T-helper 2 cell (primary cell): Measurements from ENCODE around the gene NCOA4.
"Not testable (repeated sequence)": the region's sequence is repeated elsewhere in the genome, so short reads cannot be mapped to it uniquely, and the experiment has no call there.

Experiments
- DNase-seq, 5 experiments: peaks; one replicate each; pipeline versions ENCODE4 v3.0.0 to v3.0.0-alpha.2; 2012 to 2022

The NCOA4 gene

DNA sequence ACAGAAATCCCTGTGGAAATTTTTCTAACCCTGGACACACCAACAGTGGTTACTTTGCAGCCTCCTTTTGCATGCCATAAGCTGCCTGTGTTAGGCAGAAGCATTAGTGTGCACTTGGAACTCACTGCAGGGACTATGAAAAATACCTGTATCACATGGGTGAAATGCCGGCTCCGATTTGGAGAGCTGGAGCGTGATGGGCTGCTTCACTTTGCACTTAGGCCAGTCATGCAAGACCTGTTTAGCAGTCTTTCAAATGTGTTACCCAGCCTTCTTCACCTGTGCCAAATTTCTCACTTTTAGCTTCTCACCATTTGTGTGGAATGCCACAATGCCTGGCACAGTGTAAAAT lies 11.3 kb downstream of the NCOA4 start:
- DNase-seq = no peak

DNA sequence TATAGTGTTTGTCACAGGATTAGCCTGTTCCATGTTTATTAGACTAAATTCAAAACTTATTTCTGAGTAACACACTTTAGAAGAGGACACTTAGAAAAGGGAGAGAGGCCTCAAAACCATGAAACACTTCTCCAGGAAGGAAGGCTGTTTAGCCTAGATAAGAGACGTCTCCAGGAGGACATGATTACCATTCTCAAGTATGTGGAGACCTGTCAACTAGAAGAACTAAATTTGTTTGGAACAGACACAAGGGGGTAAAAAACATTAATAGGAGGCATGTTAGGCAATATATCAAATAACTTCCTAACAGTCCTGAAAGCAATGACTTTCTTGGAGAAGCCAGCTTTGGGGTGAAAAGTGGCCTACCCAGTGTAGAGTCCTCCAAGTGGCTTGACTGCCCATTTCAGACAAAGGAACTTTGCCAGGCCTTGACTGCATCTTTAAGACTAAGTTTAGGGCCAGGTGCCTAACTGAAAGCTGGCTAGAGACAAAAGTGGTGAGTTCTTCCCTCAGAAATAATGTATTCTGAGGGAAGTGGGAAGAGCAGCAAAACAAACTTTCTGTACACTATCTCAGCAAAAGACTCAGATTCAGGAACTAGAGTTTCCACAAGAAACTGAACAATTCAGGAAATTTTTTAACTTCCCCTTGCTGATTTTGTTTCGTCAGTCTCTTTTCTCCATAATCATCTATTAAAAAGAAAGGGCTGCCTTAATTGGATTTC lies 11.8 kb downstream of the NCOA4 start:
- no peak for DNase-seq

DNA sequence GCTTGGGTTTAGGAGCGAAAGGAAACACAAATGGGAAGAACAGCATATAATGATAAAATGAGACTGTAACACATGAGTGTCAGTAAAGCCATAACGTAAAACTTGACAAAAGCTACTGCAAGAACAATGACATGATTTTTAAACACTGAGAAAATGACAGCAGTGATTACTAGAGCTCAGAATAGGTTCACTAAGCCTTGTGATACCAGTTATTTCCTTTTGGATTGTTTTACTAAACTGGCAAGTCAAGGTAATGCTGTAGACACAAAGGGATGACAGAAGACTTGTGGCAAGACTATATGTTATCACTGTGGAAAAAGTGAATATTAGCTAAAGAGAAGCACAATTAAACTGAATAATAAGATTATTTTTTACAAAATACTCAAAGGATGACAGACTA lies 12.7 kb downstream of the NCOA4 start:
- DNase-seq = no peak

DNA sequence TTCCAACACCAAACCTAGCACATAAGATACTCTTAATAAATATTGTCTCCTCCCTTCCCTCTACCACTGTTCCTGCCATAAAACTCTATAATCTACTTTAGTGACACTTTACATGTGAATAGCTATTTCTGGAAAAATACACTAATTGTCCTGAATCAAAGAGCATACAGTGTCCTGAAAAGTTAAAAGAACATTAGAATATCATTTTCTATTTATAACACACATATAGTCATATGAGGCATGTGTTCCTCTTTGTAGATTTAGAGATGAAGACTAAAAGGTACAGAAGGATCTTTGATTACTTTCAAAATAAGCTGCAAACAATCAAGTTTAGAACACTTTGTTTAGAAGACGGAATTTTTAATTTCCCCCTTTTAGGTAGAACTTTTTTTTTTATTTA lies 13.6 kb downstream of the NCOA4 start:
- no peak for DNase-seq

DNA sequence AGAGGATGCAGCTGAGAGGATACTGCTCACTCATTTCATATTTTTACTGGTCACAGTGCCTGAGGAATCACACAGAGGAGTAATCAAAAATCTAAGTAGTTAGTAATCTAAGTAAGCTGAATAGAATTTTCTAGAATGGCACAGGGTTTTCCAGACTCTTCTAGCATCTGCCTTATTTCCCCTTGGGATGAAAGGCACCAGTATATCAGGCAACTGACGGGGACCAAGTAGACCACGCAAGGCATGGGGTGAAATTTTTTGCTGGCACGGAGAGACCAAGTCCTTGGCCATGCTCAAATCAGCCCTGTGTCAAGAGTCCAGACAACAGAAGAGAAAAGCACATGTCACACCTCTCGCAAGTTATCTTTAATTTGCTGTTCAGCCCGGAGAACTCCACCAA lies 14.2 kb downstream of the NCOA4 start:
- DNase-seq = no peak

DNA sequence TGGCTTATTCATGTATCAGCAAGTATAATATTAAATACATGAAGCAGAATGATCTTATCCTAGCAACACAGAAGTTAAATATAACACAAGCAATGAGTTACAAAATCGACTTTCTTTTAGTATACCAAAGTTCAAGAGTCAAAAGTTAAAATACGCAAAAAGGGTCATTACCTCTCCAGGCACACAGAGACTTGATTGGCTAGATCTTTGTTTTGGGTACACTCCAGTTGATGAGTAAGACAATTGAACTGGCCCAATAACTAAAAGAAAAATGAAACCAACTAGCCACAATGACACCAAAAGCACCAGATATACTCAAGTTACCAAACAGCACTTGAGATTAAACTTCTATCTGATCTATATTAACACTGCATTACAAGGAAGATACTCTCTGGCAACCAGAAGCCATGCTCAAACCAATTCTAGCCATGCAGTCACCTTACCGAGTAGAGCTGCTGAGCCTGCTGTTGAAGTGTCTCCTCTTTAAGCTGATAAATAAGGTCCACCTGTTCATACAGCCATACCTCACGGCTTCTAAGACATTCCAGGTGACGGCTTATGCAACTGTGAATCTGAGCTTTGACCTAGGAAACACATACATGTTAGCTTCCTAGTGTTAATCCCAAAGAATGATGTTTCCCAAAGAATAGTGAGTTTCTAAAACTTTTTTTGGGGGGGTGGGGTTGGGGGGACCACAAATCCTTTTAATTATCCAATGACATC lies 15.6 kb downstream of the NCOA4 start:
- no peak for DNase-seq

DNA sequence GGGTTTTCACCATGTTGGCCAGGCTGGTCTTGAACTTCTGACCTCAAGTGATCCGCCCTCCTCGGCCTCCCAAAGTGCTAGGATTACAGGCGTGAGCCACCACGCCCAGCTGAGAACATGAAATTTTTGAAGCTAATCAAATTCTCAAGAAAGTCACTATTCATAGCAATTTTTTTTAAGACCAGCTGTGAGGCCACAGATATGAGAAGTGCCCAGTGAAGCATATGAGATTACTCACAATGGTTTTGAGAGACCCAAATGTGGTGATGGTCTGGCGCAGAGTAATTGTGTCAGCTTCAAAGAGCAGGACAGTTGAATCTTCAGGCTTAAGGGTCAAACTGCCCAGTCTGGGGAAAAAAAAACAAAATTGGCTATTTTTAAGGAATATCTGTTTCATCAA lies 16.2 kb downstream of the NCOA4 start:
- no peak for DNase-seq

DNA sequence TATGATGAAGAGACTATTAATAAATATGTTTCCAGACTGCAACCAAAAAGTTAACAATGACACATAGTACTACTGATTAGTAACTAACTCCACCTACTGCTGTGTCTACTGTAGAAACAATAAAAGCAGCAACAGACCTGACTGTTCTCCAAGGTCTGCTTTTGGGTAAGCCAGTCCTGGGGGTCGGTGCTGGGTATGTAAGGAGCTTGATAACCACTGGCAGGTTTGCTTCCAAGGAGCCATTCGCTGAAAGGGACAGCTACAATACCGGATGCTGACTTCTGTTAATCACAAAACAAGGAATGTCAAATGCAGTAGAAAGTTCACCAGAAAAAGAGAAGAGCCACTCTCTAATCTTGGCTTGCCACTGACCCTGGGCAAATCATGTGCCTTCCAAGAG lies 17.7 kb downstream of the NCOA4 start:
- DNase-seq = no peak

DNA sequence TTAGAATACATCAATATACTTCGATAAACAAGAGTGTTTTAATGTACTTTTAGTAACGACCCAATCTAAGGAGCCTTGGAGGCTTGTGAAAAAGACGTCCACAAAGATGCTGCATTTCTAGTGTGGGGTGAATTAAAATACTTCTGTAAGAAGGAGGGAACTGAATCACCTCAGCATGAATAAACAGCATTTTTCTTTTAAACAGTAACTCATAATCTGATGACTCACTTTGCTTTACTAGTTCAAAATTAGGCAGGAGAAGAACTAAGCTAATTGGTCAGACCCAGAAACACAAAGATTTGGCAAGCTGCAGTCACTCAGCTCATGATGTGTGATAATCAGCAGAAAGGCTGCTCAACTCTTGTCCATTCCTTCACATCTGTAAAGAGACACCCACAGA lies 24.2 kb downstream of the NCOA4 start:
- DNase-seq = no peak

DNA sequence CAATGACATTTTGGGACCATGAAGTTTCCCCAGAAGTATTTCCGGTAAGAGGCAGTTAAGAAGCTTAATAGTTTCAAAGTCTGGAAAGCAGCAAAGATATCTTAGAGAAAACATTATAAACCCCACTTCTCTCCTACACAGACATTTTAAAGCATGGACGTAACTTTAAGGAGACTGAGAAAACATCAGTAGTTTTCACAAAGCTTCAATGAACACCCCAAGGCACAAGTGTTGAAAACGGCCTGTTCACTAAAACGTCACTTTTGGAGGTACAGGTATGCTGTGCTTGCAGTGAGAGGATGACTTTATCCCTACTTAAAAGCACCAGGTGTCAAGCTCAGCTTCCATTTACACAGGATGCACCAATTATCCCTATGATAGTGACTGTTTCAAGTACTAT lies 25.0 kb downstream of the NCOA4 start:
- DNase-seq = no peak

DNA sequence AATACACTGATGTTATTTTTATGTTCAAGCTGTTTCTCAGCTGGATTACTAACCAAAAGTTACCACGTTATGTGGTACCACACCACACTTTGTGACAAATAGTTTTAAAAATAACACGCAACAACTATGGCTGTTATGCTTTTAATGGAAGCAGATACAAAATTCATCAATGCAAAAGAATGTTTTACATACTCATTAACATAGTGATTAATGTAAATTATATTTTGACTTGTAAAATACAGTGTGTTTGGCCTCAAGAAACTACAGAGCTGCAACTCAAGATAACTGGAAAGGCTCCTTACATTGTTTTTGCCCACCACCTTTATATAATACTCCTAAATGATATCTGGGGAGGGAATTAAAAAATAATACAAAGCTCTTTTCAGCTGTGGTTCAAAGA lies 25.5 kb downstream of the NCOA4 start:
- no peak for DNase-seq

DNA sequence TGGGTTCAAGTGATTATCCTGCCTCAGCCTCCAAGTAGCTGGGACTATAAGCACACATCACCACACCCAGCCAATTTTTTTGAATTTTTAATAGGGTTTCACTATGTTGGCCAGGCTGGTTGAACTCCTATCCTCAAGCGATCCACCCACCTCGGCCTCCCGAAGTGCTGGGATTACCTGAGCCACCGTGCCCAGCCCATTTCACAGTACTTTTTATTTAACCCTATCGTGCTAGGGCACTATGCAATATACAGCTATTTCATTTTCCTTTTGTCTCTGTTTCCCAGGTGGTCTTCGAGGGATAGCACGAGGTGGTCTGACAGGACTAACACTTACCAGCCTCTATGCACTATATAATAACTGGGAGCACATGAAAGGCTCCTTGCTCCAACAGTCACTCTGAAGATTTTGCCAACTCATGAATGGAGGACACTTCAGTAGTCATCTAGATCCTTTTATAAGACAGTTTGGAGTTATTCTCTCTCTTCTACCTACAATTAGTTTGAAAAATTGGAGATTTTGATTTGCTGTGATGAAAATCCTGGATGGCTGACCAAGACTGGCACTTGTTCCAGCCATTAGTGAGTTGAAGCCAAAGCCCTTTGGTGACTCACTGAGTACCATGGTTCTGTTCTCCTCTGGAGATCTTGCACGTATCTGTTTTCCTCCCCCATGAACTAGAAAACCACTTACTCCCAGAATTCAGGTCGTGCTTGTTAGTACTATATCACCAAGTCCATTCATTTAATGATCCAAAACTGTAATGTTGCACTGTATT lies 27.3 kb downstream of the NCOA4 start:
- DNase-seq = no peak

DNA sequence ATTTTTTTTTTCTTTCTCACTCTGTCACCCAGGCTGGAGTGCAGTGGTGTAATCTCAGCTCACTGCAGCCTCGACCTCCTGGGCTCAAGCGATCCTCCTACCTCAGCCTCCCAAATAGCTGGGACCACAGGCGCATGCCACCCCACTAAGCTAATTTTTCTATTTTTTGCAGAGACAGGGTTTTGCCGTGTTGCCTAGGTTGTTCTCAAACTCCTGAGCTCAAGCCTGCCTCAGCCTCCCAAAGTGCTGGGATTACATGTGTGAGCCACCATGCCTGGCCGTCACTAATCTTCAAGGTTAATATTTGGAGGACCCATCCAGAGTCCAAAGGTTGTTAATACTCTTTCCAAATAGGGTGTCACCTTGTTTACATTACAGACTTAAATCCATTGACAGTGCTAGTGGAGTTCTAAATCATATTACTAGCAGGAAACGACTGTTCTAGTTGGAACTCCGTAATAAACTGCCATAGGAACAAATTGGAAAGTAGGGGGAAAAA lies 28.2 kb downstream of the NCOA4 start:
- not testable (repeated sequence) for DNase-seq

DNA sequence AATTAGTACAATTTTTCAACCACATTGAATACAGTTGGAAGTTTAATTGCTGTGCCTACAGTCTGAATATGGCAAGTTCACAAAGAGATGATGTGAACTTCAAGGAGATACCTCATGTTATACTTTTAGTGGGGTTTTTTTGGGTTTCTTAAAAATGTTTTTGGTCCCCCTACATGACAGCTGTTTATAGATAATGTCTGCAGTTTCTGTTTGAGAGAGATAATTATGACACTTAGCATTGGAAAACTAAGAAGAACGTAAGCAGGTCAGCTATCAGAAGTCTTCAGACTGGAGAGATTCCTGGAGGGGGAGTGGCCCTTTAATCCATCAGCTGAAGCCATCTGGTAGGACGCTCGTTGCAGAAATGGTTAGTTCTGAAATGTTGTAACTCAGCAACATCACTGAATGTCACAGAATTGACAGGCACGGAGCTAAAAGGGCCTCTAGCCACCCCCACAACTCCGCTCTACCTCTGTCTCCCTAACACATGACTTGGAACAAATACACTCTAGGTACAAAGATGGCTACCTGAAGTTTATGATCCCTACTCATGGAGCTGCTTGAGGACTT lies 29.2 kb downstream of the NCOA4 start:
- DNase-seq = no peak

DNA sequence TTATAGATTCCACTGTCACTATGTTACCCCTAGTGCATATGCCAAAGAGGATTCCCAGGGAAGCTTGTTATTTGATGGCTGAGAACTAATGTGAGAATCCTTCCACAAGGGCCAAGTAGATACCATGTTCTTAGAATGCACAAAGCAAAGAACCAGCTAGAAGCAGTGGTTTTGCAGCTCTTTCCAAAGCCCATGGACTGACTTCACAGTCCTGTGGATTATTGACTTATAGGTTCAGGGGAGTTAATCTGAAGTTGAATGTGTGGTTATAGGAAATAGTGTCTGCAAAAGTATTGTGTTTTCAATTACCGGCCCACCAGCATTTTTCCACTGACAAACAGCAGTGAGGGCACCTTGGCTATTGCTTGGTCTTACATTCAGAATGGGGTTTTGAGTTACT lies 29.9 kb downstream of the NCOA4 start:
- DNase-seq = no peak

DNA sequence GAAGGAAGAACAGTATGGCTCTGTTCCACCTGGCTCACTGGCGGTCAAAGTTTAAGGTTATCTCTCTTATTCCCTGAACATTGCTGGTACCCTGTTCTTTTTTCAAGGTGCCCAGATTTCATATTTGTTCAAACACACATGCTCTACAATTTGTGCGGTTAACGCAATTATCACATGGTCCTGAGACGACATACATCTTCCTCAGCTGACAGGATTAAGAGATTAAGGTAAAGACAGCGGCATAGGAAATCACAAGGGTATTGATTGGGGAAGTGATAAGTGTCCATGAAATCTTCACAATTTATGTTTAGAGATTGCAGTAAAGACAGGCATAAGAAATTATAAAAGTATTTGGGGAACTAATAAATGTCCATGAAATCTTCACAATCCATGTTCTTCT lies 30.5 kb downstream of the NCOA4 start:
- not testable (repeated sequence) for DNase-seq

DNA sequence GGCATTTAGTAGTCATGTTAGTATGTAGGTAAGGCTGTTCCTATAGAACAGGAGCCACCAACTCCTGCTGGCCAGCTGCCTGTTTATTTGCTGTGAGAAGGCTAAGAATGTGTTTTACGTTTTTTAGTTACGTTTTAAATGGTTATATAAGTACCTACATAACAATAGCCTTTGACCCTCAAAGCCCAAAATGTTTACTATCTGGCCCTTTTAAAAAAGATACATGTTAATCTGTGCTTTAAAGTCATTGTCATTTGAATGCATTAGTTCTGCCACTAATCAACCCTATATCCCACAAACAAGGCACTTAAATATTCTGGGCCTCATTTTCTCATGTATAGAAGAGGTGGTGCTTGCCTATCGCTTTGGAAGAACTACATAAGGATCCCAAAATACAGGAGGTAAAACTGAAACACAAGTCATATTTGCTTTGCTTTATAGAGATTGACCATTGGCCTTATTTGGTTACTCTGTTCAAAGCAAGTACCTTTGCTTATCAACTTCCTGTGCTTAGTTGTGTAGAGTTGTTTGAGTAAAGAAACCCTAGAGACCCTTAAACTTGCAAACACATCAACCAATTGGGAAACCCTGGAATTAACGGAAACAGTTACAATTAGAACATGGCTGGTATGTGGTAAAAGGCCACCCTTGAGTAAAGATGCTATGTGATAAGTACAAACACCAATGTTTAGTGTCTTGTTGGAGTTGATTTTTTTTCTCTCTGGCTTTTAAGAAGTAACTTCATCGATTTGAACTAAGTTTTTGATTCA lies 32.2 kb downstream of the NCOA4 start:
- no peak for DNase-seq

DNA sequence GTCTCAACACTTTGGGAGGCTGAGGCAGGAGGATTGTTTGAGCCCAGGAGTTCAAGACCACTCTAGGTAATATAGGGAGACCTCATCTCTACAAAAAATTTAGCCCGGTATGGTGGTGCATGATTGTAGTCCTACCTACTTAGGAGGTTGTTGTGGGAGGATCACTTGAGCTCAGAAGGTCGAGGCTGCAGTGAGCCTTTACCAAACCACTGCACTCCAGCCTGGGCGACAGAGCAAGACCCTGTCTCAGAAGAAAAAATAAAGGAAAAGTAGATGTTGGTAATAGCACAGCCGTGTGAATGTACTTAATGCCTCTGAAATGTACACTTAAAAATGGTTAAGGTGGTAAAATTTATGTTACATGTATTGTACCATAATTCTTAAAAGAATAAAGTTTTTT lies 32.9 kb downstream of the NCOA4 start:
- DNase-seq = no peak

DNA sequence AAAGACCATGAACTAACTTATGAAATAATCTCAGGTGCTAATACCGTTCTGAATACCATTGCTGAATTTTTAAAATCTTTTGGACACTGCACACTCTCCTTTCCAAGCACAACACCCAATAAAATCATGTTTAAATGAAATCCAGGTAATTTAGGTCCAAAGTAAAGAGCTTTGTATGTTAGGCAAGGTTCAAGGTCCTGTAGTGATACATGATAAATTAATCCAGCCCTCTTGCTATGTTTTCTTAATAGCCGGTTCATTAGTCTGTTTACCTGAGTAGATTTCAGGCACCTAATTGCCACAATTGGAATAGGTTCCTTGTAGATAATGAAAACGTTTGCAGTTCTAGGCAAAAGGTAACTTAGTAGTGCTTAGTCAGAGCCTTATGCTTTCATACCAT lies 44.8 kb downstream of the NCOA4 start:
- DNase-seq = not testable (repeated sequence)

DNA sequence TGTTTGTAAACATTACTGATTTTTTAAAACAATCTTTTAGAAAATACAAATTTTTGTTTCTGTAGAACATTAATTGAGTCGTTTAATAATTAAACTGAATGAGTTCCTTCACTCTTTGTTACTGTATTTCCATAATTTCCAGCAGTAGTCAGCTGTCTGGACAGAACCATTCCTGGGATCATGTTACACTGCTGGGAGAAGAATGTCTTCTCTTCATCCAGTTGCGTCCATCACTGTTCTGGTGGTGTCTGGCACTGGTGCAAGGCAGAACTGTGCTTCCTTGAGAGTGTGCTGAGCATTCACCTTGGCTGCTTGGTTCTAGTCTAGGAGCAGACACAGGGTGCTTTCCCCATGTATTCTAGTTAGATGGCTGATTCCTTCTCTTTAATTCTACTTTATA lies 46.0 kb downstream of the NCOA4 start:
- DNase-seq = not testable (repeated sequence)

DNA sequence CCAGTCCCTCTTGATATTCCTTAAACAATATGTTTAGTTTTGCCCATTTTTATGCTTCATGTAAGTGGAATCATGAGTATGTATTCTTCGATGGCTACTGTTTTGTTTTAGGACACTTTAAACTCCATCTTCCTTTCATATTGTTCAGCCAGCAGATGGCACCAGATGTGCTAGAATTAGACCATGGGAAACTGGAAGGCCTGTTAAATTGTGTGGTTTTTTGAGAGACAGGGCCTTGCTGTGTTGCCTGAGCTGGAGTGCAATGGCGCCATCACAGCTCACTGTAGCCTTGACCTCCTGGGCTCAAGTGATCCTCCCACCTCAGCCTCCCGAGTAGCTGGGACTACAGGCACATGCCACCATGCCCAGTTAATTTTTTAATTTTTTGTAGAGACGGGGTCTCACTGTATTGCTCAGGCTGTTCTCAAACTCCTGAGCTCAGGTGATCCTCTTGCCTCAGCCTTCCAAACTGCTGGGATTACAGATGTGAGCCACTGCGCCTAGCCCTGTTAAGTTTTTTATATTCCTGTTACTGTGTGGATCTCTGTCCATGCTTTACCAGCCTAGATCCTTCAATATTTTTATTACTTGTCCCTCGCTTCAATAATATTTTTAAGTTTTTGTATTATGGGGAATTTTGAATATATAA lies 46.8 kb downstream of the NCOA4 start:
- DNase-seq = peak in 3 of 5 experiments; percentile 15 to 62 (median 17)

DNA sequence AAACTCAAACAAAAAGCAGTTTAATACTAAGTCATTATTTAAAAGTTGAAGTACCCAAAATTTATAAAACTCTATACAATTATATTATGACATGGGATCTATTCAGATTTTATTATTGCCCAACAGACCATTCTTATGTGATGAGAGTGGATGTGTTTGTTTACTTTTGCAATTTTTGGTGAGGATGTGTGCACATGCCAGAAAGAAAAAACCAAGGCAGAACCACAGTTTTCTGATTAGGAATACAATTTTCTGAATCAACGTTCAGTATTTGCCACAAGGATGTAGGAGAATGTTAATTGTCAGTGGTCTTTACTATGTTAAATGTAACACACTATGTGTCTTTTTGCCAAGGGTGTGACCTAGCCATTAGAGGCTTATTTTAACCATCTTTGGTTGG lies 49.1 kb downstream of the NCOA4 start:
- not testable (repeated sequence) for DNase-seq
